Nucleus accumbens (tissue), 56 donors: ENCODE data around the gene ANKS1A.
A peak's percentile ranks its signal among the peaks of the same experiment; 100 is the strongest.
"Not testable (repeated sequence)": the region's sequence is repeated elsewhere in the genome, so short reads cannot be mapped to it uniquely, and the experiment has no call there.

Source experiments
- DNase-seq, 56 donors: peaks; one replicate each; lab custom pipeline; 2025; lab: John Stamatoyannopoulos, UW

The ANKS1A gene

GRCh38 chr6:35138191-35138590 lies 249.1 kb downstream of the ANKS1A start:
- DNase-seq = not testable (repeated sequence)

- DNase-seq = no peak
Observed at GRCh38 chr6:35139470-35139869, 250.4 kb downstream of the ANKS1A start.

- peak in 33 of 56 donors; percentile 4 to 68 (median 23) for DNase-seq
Observed at GRCh38 chr6:35139924-35140638, 251.0 kb downstream of the ANKS1A start.

- DNase-seq = no peak
Observed at GRCh38 chr6:35140639-35141006, 251.6 kb downstream of the ANKS1A start.
